Renal pelvis (tissue), 4 donors: ENCODE data around the gene R3HDM2. TPM values are rescaled to one million over a fixed set of nuclear protein-coding genes. Genes with fewer than 3 reads are reported as not detected.

Experiments
- DNase-seq: peaks from one replicate; pipeline ENCODE4 v3.0.0-alpha.2; 2013
- polyA plus RNA-seq, 3 donors: library from polyadenylated mRNA; unstranded; fragments of 120-200 nt; gene quantifications; one replicate each; pipeline ENCODE4 v1.2.1, GENCODE V29; 2013; ENCODE audit not compliant: insufficient read length in 3 of 3

Gene R3HDM2
- polyA plus RNA-seq, 3 donors = 58.3 to 97.0 (median 88.7) TPM

GRCh38 chr12:57467915-57468314, 37.1 kb upstream of the R3HDM2 start:
- no peak for DNase-seq

GRCh38 chr12:57467212-57467874, 36.5 kb upstream of the R3HDM2 start:
- no peak for DNase-seq

- DNase-seq = no peak
These were observed 35.1 kb upstream of the R3HDM2 start for GRCh38 chr12:57465747-57466505.

DNA sequence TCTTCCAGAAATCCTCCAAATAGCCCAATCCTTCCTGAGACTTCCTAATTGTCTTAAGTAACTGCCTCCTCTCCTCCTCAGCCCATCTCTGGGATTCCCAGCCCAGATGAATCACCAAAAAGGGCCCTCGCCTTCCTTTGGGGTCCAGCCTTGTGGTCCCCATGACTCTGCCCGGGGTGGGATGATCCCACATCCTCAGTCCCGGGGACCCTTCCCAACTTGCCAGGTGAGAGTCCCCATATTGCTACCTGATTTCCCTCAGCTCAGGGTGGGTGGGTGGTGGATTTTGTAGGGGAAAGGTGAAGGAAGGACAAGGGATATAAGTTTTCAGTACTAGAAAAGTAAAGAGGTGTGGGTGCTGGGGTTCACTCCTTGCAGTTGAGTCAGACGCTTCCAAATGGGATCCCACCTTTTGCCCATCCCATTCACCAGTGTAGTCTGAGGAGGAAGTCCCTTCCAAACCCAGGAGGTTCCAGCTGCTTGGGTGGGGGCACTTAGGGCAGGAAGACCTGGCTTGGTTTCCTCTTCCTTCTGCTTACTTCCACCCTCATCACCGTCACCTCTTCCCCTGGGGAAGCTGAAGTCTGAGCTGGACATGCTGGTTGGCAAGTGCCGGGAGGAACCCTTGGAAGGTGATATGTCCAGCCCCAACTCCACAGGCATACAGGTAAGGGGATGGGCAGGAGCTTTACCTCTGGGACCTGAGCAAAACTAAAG, 34.3 kb upstream of the R3HDM2 start:
- DNase-seq = no peak

GRCh38 chr12:57464569-57464968, 33.7 kb upstream of the R3HDM2 start:
- no peak for DNase-seq

- no peak for DNase-seq
These were observed 32.0 kb upstream of the R3HDM2 start for GRCh38 chr12:57462912-57463253.

- peak; percentile 92 for DNase-seq
These were observed 31.5 kb upstream of the R3HDM2 start for GRCh38 chr12:57462251-57462911.

- no peak for DNase-seq
These were observed 31.0 kb upstream of the R3HDM2 start for GRCh38 chr12:57461917-57462250.

- DNase-seq = peak; percentile 89
These were observed 30.6 kb upstream of the R3HDM2 start for GRCh38 chr12:57461276-57461916.

GRCh38 chr12:57460841-57461275, 30.0 kb upstream of the R3HDM2 start:
- no peak for DNase-seq

- DNase-seq = no peak
These were observed 29.6 kb upstream of the R3HDM2 start for GRCh38 chr12:57460468-57460784.

DNA sequence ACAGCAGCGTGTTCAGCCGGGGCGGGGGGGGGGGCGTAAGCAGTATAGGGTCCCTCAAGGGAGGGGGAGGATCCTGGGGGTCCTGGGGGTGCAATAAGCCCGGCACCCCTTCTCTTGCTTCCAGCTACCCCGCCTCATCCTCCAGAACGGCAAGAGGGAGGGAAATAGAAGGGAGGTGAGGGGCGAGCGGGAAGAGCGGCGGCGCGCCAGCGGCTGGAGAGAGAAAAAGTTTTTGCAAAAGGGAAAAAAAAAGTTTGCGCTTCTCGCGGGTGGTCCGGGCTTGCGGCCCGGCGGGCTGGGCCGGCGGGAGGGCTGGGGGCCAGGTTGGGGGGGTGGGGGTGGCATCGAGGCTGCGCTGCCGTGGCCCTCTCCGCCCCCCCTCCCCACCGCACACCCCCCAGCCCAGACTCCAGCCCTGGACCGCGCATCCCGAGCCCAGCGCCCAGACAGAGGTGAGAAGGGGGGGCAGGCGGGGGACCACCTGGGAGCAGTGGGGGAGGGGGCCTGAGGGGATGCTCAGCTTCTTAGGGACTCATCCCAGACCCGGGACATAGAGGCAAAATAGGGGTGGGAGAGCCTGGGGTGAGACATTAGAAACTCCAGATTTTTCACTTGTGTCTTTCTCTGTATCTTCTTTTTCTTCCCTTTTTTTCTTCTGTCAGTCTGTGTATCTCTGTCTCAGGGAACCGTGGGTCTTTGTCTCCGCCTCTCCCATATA, 29.1 kb upstream of the R3HDM2 start, which contains the start of gene GLI1:
TSS of gene GLI1 (plus strand) at position 36 of the 718 bp plus-strand sequence. CDS start 3,907 bp downstream, outside the sequence.
- no peak for DNase-seq

GRCh38 chr12:57459055-57459749, 28.4 kb upstream of the R3HDM2 start:
- DNase-seq = peak; percentile 97

- no peak for DNase-seq
These were observed 27.8 kb upstream of the R3HDM2 start for GRCh38 chr12:57458665-57459054.

GRCh38 chr12:57456737-57457490, 26.1 kb upstream of the R3HDM2 start:
- DNase-seq = no peak

GRCh38 chr12:57456145-57456700, 25.4 kb upstream of the R3HDM2 start:
- DNase-seq = no peak

GRCh38 chr12:57455374-57456144, 24.7 kb upstream of the R3HDM2 start:
- DNase-seq = no peak

DNA sequence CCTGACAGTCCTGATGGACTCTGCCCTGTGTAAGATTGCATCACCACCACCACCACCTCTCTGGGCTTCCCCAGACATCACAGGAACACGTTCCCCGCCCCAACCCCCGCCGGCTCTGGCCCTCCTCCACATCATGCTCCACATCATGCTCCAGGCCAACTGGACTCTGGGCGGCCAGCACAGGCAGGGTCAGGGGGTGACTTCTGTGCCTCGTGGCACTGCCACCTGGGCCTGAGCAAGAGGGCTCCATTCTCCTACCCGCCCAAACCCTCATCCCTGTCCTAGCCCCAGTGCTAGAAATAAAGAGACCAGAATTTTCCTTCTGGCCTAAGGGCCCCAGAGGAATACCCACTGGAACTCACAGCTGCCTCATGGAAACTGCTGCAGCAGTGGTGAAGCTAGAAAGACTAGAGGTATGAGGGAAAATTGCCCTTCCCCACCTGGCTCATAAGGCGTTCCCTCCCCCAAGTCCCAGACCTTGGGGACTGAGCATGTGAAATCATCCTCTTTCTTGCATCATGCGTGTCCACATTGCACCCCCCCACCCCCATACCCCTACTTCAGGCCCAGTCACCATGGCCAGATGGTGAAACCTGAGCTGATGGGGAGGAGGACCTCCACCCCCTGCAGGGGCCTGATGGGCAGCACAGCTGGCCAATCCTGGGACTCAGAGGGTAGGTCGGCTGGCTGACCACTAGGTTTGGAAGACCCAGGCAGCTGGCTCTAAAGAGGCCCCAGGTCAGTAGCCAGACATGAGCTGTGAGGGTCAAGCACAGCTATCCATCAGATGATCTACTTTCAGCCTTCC, 23.9 kb upstream of the R3HDM2 start, which contains the start of gene INHBE:
TSS of gene INHBE (plus strand) at position 742 of the 808 bp plus-strand sequence. CDS start 230 bp downstream, outside the sequence.
- no peak for DNase-seq
